DMS153 (cell line): ENCODE measurements around the gene ANGPTL3.
"Not testable (repeated sequence)": the region's sequence is repeated elsewhere in the genome, so short reads cannot be mapped to it uniquely, and the experiment has no call there.

ENCODE experiments used
- DNase-seq: peaks from one replicate; lab custom pipeline; 2025; lab: John Stamatoyannopoulos, UW

ANGPTL3 gene, protein sequence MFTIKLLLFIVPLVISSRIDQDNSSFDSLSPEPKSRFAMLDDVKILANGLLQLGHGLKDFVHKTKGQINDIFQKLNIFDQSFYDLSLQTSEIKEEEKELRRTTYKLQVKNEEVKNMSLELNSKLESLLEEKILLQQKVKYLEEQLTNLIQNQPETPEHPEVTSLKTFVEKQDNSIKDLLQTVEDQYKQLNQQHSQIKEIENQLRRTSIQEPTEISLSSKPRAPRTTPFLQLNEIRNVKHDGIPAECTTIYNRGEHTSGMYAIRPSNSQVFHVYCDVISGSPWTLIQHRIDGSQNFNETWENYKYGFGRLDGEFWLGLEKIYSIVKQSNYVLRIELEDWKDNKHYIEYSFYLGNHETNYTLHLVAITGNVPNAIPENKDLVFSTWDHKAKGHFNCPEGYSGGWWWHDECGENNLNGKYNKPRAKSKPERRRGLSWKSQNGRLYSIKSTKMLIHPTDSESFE

DNA sequence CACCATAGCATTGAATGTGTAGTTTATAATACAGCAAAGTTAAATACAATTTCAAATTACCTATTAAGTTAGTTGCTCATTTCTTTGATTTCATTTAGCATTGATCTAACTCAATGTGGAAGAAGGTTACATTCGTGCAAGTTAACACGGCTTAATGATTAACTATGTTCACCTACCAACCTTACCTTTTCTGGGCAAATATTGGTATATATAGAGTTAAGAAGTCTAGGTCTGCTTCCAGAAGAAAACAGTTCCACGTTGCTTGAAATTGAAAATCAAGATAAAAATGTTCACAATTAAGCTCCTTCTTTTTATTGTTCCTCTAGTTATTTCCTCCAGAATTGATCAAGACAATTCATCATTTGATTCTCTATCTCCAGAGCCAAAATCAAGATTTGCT lies at the start of gene ANGPTL3:
Gene ANGPTL3 (plus strand): TSS at position 240 of the 400 bp plus-strand sequence. CDS start 47 bp downstream, at position 287.
- no peak for DNase-seq

DNA sequence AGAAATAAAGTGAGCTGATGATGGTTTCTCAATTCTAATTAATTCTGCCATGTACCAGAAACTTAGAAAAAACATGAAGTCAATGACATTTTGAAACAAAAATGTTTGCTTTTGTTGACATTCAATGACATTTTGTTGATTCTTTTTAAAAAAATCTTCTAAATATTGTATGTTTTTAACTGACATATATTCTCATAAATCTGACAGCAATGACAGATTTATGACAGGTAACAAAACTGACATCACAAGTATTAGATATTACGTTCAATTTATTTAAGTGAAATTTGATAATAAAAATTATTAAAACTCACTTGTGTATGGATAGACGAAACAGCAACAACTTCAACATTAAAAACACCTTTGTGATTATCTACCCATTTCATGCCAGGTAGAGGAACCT lies 36.0 kb upstream of the ANGPTL3 start:
- DNase-seq: no peak

DNA sequence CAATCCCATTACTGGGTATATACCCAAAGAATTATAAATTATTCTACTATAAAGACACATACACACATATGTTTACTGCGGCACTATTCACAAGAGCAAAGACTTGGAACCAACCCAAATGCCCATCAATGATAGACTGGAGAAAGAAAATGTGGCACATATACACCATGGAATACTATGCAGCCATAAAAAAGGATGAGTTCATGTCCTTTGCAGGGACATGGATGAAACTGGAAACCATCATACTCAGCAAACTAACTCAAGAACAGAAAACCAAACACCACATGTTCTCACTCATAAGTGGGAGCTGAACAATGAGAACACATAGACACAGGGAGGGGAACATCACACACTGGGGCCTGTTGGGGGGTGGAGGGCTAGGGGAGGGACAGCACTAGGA lies 30.1 kb upstream of the ANGPTL3 start:
- DNase-seq: not testable (repeated sequence)

DNA sequence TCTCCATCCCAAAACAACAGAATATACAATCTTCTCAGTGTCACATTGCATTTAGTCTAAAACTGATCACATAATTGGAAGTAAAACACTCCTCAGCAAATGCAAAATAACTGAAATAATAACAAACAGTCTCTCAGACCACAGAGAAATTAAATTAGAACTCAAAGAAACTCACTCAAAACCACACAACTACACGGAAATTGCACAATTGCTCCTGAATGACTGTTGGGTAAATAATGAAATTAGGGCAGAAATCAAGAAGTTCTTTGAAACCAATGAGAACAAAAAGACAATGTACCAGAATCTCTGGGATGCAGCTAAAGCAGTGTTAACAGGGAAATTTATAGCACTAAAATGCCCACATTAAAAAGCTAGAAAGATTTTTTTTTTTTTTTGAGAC lies 29.4 kb upstream of the ANGPTL3 start:
- DNase-seq: not testable (repeated sequence)

DNA sequence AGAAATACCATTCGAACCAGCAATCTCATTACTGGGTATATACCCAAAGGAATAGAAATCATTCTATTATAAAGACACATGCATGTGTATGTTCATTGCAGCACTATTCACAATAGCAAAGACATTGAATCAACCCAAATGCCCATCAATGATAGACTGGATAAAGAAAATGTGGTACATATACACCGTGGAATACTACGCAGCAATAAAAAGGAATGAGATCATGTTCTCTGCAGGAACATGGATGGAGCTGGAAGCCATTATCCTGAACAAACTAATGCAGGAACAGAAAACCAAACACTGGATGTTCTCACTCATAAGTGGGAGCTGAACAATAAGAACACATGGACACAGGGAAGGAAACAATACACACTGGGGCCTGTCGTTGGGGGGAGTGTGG lies 25.8 kb upstream of the ANGPTL3 start:
- DNase-seq: not testable (repeated sequence)

DNA sequence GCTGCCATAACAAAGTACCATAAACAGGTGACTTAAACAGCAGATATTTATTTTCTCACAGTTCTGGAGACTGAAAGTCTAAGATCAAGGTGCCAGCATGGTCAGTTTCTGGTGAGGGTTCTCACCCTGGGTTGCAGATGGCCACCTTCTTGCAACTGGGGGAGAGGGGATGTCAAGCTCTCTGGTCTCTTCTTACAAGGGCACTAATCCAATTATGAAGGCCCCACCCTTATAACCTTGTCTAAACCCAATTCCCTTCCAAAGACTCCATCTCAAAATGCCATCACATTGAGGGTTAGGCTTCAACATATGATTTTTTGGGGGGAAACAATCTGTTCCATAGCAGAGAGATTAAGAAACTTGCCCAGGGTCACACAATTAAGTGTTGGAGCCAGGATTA lies 24.8 kb upstream of the ANGPTL3 start:
- no peak for DNase-seq

DNA sequence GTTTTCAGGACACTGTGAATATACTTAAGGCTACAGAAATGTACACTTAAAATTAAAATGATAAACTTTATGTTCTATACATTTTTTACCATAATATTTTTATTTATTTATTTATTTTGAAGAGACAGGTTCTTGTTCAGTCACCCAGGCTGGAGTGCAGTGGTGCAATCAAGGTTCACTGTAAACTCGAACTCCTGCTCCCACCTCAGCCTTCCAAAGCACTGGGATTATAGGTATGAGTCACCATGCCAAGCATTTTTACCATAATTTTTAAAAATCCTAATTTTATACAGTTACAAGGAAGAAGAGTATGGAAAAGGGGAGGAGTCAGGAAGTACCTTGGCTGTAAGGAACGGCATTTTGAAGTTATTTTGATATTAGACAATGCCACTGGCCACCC lies 23.6 kb upstream of the ANGPTL3 start:
- no peak for DNase-seq

DNA sequence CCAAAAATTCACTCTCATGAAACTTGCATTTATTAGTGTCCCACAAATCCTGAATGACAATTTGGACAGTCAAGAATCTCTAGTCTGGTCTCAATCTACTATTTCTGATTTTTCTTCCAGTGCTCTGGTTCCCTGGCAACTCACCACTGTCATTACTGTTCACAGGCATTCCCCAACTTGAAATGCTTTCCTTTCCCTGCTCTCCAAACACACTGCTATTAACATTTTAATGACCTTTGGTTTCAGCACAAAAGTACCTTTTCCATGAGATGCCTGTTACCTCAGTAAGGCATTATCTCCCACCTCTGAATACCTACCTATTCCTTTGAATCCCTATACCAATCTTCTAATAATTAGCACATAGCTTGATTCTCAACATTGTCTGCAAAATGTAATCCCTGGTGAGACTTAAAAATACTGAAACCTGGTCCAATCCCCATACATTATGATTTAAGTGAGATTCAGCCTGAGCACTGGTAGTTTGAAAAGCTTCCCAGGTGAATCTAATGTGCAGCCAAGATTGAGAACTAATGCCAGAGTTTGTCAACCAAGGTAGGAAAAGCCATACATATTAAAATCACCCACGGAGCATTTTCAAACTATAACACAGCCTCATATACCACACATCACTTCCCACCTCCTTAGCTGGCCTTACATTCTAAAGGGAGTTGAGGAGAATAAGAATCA lies 11.7 kb upstream of the ANGPTL3 start:
- DNase-seq: no peak

DNA sequence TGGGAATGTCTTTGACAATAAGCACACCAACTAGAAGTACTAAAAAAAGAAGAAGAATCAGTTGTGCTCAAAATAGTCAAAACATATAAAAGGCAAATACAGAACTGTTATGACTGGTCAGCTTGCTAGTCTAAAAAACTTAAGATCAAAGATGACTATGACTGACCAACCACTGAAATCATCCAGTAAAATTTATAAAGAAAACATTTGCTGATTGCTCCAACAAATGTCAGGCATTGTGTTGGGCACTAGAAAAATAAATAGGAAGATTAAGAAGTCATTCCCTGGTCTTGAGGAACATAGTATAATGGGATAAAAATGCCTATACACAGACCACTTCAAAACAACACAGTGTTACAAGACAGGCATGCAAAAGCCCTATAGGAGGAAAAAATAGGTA lies 9.3 kb upstream of the ANGPTL3 start:
- no peak for DNase-seq

DNA sequence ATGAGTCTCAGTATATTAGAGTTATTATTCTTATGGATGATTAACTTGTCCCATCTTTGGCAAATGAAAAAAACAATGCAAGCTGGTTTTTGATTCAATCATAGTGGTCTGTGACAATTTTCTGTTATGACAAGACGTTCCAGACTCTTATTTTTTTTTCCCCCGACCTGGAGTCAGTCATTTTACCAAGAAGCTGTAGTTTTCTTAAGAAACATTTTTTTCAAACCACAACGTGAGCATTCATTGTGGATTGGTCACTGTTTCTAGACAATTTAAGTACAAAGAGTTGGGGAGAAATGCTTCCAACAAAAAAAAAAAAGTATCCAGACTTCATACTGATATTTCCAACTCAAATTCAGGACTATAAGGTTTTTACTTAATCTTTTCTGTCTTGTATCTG lies 8.0 kb upstream of the ANGPTL3 start:
- DNase-seq: no peak

DNA sequence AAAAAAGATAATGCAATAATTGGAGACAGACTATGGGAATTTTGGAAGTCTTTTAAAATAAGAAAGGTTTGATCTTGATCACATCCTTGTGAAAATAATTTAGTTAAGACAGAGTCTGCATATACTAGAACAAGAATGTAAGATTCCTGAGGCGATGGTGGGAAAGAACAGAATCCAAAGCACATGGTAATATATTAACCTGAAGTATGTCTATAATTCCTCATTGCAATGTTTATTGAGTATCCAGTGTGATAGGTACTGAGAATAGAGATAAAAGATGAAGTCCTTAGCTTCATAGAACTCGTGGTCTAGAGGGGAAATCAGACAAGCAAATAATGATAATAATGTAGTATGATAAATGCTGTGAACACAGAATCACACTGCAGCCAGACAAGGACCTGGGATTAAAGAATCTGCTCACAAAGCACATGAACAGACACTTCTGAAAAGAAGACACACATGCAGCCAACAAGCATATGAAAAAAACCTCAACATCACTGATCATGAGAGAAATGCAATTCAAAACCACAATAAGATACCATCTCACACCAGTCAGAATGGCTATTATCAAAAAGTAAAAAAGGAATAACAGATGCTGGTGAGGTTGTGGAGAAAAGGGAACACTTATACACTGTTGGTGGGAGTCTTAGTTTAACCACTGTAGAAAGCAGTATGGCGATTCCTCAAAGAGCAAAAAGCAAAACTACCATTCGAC lies 6.9 kb upstream of the ANGPTL3 start:
- DNase-seq: no peak

DNA sequence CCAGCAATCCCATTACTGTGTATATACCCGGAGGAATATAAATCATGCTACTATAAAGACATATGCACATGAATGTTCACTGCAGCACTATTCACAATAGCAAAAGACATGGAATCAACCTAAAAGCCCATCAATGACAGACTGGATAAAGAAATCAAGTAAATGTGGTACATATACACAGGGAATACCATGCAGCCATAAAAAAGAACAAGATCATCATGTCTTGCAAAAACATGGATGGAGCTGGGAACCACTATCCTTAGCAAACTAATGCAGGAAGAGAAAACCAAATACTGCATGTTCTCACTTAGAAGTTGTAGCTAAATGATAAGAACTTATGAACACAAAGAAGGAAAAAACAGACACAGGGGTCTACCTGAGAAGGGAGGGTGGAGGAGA lies 6.4 kb upstream of the ANGPTL3 start:
- DNase-seq: no peak

DNA sequence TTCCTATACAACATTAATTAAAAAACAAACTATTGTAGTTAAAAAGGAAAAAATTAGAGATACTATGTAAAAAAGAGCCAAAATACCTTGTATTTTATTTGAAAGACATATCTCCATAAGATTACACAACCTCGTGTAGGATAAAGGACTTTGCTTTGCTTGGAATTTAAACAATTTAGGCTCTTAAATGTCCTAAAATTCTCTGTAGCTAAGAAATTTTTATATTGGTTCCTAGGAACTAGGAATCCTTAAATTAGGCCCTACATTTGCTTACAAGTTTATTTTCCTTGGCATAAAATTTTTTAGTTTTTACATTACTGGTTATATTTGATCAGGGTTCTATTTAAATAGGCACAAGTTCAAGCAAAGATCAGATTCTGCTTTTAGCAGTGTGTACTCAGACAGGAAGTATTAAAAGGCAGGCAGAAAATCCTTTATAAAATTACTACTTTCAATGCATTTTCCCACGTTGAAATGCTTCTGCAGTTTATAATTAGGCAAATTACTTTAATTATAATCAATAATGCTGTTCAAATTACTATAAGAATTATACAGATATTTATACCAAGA lies 3.4 kb upstream of the ANGPTL3 start:
- no peak for DNase-seq

DNA sequence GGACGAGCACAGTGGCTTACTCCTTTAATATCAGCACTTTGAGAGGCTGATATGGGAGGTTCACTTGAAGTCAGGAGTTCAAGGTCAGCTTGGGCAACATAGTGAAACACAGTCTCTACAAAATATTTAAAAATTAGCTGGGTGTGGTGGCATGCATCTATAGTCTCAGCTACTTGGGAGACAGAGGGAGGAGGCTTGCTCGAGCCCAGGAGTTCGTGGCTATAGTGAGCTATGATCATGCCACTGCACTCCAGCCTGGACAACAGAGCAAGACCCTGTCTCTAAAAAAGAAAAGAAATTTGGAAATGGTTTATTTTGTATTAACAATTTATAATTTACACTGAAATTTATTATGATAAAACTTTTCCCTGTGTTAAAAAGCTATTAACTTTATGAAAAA lies 1.7 kb upstream of the ANGPTL3 start:
- DNase-seq: no peak

DNA sequence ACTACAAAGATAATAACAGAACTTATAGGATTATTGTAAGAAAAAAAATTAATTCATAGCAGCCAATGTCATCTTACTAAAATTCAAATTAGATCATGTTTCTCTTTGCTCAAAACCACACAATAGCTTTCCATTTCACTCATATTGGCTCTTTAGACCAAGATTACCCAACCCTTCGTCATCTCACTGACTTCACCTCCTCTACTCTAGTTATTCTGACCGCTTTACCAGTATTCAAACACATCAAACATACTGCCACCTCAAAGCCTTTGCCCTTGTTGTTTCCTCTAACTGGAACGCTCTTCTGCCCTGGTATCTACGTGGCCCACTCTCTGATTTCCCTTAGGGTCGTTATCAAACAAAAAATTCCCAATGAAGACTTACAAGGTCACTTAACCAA lies 1.7 kb downstream of the ANGPTL3 start:
- no peak for DNase-seq

DNA sequence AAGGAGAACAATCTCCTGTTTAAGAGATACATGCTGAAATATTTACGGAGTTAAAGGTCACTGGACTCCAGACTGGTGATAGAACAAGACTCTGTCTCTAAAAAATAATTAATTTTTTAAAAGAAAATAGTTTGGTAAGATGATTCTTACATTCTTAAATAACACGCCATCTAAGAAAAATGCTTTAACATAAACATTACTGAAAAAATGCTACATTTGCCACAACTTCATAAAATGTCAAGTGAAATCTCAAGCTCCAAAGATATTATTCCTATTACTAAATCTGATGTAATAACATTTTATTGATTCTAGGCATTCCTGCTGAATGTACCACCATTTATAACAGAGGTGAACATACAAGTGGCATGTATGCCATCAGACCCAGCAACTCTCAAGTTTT lies 4.1 kb downstream of the ANGPTL3 start:
- DNase-seq: no peak

DNA sequence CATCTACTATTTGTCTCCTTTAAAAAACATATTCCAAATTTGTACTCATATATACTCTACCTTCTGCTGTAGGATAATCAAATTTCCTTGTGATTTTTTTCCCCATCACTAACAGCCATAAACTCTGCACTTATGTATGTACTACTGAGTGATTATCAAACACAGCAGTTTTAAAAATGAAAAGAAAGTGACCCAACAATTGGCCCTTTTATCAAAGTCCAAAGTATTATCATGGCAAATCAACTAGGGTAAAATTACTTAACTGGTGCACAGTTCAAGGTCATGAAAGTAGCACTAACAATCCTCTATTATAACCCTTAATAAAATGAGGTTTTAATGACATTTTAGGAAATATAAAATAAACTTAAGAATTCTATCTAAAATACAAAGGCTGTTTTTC lies 11.6 kb downstream of the ANGPTL3 start:
- no peak for DNase-seq

DNA sequence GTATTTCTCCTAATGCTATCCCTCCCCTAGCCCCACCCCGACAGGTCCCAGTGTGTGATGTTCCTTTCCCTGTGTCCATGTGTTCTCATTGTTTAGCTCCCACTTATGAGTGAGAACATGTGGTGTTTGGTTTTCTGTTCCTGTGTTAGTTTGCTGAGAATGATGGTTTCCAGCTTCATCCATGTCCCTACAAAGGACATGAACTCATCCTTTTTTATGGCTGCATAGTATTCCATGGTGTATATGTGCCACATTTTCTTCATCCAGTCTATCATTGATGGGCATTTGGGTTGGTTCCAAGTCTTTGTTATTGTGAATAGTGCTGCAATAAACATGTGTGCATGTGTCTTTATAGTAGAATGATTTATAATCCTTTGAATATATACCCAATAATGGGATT lies 13.3 kb downstream of the ANGPTL3 start:
- DNase-seq: not testable (repeated sequence)

DNA sequence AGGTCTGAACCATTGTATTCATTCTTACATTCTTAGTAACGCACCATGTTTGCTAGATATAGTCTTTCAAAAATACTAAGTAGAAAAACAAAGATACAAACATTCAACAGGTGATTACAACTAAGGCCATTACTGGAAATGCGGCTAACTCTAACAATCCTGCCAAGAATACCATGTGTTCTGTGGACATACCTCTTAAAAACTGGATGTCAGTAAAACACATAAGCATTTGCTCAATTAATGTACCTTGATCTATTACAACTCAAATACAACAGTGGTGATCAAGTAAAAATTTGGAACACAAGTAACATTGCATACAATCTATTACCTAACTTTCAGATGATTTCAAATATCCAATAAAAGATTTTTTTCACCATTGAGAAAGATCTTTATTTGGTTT lies 15.4 kb downstream of the ANGPTL3 start:
- DNase-seq: no peak

DNA sequence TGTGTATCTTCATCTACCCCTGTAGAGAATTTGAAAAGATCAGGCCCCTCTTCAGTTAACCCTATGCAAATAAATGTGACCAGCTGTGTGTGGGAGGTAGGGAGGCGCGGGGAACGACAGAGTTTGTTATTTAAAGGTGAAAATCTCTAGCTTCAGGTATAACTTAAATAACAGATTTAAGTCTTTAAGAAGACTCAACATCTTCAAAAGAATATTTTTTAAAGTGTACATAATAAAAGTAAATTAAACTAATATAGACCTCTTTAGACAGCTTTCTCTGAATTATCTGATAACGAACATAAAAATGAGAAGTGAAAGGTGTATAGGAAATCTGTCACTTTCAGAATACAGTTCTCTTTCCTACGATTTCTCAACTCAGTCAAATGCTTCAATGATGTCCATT lies 16.0 kb downstream of the ANGPTL3 start:
- DNase-seq: no peak

DNA sequence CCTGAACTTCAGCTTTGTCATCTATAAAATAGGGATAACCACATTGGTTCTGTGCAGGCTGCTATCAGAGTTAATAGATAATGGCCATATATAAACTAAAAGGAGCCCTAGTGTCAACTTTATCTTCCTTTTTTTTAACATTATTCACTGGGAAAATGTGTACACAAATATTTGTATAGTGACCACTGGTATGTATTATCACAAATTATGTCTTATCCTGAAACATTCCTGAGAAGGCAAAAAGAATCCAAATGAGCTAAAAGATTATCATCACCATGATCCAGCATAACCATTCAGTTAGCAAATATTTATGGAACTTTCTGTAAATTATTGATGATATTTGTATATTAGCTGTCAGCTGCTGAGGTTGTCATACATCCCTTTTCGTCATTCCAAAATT lies 16.6 kb downstream of the ANGPTL3 start:
- no peak for DNase-seq

DNA sequence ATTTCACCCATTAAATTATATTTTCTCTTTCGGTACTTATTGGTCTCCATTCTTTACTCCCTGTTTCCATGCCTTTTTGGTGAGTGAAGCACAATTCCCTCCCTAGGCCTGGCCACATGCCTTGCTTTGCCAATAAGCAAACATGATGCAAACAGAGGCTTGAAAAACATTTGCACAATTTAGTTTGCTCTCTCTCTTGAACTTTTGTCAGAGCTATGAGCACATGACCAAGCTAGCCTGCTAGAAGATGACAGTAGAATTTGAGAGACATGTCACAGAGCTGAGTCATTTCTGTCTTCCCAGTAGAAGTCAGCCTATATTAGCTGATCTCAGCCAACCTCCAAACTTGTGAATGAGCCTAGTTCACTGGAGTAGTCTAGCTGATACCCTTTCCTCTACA lies 24.6 kb downstream of the ANGPTL3 start:
- DNase-seq: peak; percentile 32

DNA sequence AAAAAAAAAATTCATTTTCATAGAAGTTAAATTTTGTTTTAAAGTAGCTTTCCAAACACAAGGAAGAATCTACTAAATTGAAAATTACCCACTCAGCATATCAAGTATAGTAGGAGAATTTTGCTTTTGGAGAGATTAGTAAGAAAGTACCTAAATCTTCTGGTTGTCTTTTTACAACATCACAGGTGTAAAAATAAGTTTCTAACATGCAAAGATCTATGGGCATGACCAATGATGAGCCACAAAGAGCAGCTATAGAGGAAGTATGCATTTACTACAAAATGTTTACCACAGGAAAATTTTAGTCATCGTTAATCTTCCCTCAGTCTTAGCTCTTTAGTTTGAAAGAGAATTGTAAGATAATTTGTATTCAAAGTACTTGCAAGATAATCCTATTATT lies 28.1 kb downstream of the ANGPTL3 start:
- no peak for DNase-seq
